ENCODE data around the gene PNMA5. TPM values are rescaled to one million over a fixed set of nuclear protein-coding genes. Genes with fewer than 3 reads are reported as not detected.
"Not testable (repeated sequence)": the region's sequence is repeated elsewhere in the genome, so short reads cannot be mapped to it uniquely, and the experiment has no call there.

The PNMA5 gene
- polyA plus RNA-seq (2013, experiment 1 of 2): not detected
- 0.32 TPM for polyA plus RNA-seq (2013, experiment 2 of 2)

DNA sequence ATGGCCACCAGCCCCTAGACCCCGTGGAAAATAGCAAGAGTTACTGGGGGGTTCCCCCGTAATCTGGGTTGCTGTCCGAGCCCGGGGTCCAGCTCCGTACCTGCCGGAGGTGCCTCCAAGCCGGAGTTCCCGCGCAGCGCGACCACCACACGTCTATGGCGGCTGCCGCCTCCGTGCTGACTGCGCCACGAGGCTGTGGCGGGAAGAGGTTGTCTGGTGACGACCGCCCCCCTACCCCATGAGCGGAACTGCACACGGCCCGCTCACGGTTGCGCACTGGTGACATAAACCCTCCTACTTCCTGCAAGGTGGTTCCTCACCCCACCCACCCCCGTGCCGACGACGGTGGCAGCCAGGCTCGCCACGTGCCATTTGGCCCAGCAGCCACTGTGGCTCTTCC, at the start of gene PNMA5:
Gene PNMA5, minus strand, starts transcription at position 184 of the 400 bp plus-strand sequence. CDS start 2,518 bp downstream, outside the sequence.
- Histone ChIP-seq H3K9me3 (ENCODE audit: insufficient read depth, low read depth, low read length) (no peaks in the 10 kb centered on the region), H3K36me3 (ENCODE audit: insufficient read depth, low read length) (no peaks in the 10 kb centered on the region), H3K9ac (ENCODE audit: low read depth, low read length) (no peak within 1 kb of the TSS), H3K27ac (ENCODE audit: low read depth, low read length) (no peak within 1 kb of the TSS), H3K4me1 (ENCODE audit: insufficient read depth, low read length) (no peaks in the 10 kb centered on the region), H3K27me3 (ENCODE audit: insufficient read depth, low read length) (no peaks in the 10 kb centered on the region), H3K4me3 (ENCODE audit: low read length) (no peak within 1 kb of the TSS)
- WGBS: 93% methylated on average over 31 of the region's 31 CpGs

DNA sequence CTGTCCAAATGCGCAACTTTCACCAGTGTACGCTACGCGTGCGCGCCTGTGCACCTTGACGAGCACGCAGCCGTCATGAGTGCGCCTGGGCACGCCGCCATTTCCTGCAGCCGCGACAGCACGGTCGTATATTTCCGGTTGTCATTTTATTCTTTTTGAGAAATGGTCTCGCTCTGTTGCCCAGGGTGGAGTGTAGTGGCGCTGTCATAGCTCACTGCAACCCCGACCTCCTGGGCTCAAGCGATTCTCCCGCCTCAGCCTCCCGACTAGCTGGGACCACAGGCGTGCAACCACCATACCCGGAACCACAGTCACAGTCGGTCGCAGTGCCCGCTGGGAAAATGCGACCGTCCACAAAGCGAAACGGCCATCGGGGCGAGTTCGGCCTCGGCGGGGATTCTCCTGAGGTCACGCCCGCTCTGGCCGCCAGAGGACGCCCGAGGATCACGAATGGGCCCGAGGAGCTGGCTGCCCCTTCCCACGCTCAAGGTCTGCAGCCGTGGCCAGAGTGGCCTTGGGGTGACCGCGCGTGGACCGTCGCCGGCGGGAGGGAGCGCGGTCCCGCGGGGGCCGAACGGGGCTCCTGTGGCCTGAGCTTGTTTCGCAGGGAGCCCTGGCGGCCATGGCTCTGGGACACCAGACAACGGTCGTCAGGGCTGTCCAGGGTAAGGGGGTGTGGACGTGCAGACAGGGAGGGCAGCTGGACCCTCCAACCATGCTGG, 38.6 kb upstream of the PNMA5 start:
- H3K27me3 ChIP-seq (ENCODE audit: insufficient read depth, low read length): no peaks in the 10 kb centered on the region
- no peaks in the 10 kb centered on the region for H3K4me1 ChIP-seq (ENCODE audit: insufficient read depth, low read length)
- H3K9me3 ChIP-seq (ENCODE audit: insufficient read depth, low read depth, low read length): no peaks in the 10 kb centered on the region
- H3K36me3 ChIP-seq (ENCODE audit: insufficient read depth, low read length): no peaks in the 10 kb centered on the region
- H3K9ac ChIP-seq (ENCODE audit: low read depth, low read length): no peak overlapping the region
- H3K4me3 ChIP-seq (ENCODE audit: low read length): peak overlapping the region; percentile 43
- 31% methylated on average over 64 of the region's 64 CpGs for WGBS
- no peak overlapping the region for H3K27ac ChIP-seq (ENCODE audit: low read depth, low read length)

DNA sequence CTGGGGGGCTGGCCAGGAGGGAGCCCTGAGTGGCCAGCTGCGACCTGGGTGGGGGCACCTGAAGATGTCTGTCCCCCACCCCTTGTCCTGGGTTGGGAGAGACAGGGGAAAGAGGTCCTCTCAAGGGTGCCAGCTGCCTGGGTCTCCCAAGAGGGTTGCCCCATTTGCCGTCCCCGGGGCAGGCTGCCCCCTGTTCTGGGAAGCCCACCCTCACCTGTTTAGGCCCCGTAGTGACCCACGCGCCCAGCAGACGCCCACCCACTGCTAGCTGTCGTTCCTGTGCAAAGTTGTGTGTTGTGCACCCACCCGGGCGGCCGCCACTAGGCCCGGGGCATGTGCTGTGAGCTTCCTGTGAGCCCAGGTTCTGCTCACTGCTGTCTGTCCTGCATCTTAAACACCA, 36.9 kb upstream of the PNMA5 start:
- no peaks in the 10 kb centered on the region for H3K27me3 ChIP-seq (ENCODE audit: insufficient read depth, low read length)
- H3K36me3 ChIP-seq (ENCODE audit: insufficient read depth, low read length): no peaks in the 10 kb centered on the region
- no peaks in the 10 kb centered on the region for H3K4me1 ChIP-seq (ENCODE audit: insufficient read depth, low read length)
- no peaks in the 10 kb centered on the region for H3K9me3 ChIP-seq (ENCODE audit: insufficient read depth, low read depth, low read length)
- H3K27ac ChIP-seq (ENCODE audit: low read depth, low read length): no peak overlapping the region
- no peak overlapping the region for H3K9ac ChIP-seq (ENCODE audit: low read depth, low read length)
- WGBS: 95% methylated on average over 12 of the region's 12 CpGs
- no peak overlapping the region for H3K4me3 ChIP-seq (ENCODE audit: low read length)

DNA sequence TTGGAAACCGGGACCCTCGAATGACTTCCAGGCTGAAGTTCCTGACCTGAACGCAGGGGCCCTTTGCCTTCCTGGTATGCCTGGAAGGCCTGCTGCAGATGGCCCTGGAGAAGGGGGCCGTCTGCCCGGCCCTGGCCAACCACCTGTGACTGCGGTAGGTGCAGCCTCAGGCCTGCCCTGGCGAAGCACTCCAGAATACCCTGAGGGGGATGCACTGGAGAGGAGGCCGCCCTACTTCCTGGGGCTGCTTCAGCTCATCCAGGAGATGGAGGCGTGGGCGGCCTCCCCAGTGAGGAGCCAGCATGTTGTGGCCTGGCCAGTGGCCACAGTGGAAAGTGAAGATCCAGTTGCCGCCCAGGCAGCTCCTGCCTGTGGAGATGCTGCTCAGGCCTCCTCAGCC, 36.0 kb upstream of the PNMA5 start:
- Histone ChIP-seq H3K36me3 (ENCODE audit: insufficient read depth, low read length) (no peaks in the 10 kb centered on the region), H3K4me3 (ENCODE audit: low read length) (no peak overlapping the region), H3K9ac (ENCODE audit: low read depth, low read length) (no peak overlapping the region), H3K4me1 (ENCODE audit: insufficient read depth, low read length) (no peaks in the 10 kb centered on the region), H3K27ac (ENCODE audit: low read depth, low read length) (no peak overlapping the region), H3K27me3 (ENCODE audit: insufficient read depth, low read length) (no peaks in the 10 kb centered on the region), H3K9me3 (ENCODE audit: insufficient read depth, low read depth, low read length) (no peaks in the 10 kb centered on the region)
- WGBS: 92% methylated on average over 11 of the region's 11 CpGs

DNA sequence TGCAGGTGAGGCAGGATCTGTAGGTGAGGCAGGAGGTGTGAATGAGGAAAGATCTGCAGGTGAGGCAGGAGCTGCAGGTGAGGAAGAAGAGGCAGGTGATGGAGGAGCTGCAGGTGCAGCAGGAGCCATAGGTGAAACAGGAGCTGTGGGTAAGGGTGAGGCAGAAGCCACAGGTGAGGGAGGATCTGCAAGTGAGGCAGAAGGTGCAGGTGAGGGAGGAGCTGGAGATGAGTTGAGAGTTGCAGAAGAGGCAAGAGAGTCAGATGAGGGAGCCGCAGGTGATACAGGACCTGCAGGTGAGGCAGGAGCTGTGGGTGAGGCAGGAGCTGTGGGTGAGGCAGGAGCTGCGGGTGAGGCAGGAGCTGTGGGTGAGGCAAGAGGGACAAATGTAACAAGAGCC, 35.2 kb upstream of the PNMA5 start:
- Histone ChIP-seq H3K36me3 (ENCODE audit: insufficient read depth, low read length) (no peaks in the 10 kb centered on the region), H3K4me3 (ENCODE audit: low read length) (no peak overlapping the region), H3K4me1 (ENCODE audit: insufficient read depth, low read length) (no peaks in the 10 kb centered on the region), H3K9me3 (ENCODE audit: insufficient read depth, low read depth, low read length) (no peaks in the 10 kb centered on the region), H3K27ac (ENCODE audit: low read depth, low read length) (no peak overlapping the region), H3K27me3 (ENCODE audit: insufficient read depth, low read length) (no peaks in the 10 kb centered on the region), H3K9ac (ENCODE audit: low read depth, low read length) (no peak overlapping the region)
- 83% methylated on average over 2 of the region's 2 CpGs for WGBS

DNA sequence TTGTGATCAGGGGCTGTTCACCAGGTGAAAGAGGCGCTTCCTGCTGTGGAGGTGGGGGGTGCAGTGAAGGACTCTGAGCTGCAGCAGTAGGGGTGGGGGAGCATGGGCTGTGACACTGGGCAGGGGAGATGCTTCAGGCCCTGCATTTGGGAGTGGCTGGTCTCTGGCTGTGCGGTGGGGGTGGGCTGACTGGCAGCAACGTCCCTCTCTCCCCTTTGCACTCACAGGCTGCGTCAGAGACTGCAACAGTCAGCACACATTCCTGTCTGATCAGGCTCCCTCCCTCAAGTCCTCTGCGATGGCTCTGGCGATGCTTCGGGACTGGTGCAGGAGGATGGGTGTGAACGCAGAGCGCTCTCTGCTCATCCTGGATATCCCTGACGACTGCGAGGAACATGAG, 34.6 kb upstream of the PNMA5 start:
- not testable (repeated sequence) for H3K27ac ChIP-seq (ENCODE audit: low read depth, low read length); H3K9me3 ChIP-seq (ENCODE audit: insufficient read depth, low read depth, low read length); H3K4me3 ChIP-seq (ENCODE audit: low read length); H3K36me3 ChIP-seq (ENCODE audit: insufficient read depth, low read length); H3K9ac ChIP-seq (ENCODE audit: low read depth, low read length); H3K4me1 ChIP-seq (ENCODE audit: insufficient read depth, low read length); H3K27me3 ChIP-seq (ENCODE audit: insufficient read depth, low read length)
- 89% methylated on average over 1 of the region's 11 CpGs for WGBS

DNA sequence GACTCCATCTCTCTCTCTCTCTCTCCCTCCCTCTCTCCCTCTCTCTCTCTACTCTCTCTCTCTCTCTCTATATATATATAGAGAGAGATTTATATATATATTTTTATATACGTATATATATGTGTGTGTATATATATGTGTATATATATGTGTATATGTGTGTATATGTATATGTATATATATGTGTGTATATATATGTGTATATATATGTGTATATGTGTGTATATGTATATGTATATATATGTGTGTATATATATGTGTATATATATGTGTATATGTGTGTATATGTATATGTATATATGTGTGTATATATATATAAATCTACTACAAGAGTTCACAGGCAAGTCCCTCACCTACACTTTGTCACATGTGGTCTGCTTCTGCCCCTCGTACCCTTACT, 32.6 kb upstream of the PNMA5 start:
- 100% methylated on average over 1 of the region's 2 CpGs for WGBS

DNA sequence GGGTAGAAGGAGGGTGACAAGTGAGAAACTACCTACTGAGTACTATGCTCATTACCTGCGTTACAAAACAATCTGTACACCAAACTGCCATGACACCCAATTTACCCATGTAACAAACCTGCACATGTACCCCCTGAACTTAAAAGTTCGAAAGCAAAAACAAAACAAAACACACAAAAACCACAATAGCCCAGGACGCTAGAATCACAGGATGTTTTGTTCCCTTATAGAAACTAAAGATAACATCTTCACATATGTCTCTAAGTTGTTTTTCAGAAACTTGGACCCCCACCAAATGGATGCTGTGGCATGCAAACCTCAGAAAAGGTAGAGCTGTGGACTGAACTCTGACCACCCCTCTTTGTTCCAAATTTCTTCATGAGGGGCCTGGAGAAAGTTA, 25.2 kb upstream of the PNMA5 start:
- Histone ChIP-seq H3K36me3 (ENCODE audit: insufficient read depth, low read length) (no peaks in the 10 kb centered on the region), H3K27ac (ENCODE audit: low read depth, low read length) (no peak overlapping the region), H3K9me3 (ENCODE audit: insufficient read depth, low read depth, low read length) (no peaks in the 10 kb centered on the region), H3K9ac (ENCODE audit: low read depth, low read length) (no peak overlapping the region), H3K27me3 (ENCODE audit: insufficient read depth, low read length) (peaks cover 8% of the 10 kb centered on the region), H3K4me3 (ENCODE audit: low read length) (no peak overlapping the region), H3K4me1 (ENCODE audit: insufficient read depth, low read length) (no peaks in the 10 kb centered on the region)
- WGBS: 85% methylated on average over 3 of the region's 3 CpGs

More for the DNA sequence above, 32.6 kb upstream of the PNMA5 start:
- not testable (repeated sequence) for H3K27me3 ChIP-seq (ENCODE audit: insufficient read depth, low read length); H3K27ac ChIP-seq (ENCODE audit: low read depth, low read length); H3K4me1 ChIP-seq (ENCODE audit: insufficient read depth, low read length); H3K9ac ChIP-seq (ENCODE audit: low read depth, low read length); H3K9me3 ChIP-seq (ENCODE audit: insufficient read depth, low read depth, low read length); H3K4me3 ChIP-seq (ENCODE audit: low read length); H3K36me3 ChIP-seq (ENCODE audit: insufficient read depth, low read length)

DNA sequence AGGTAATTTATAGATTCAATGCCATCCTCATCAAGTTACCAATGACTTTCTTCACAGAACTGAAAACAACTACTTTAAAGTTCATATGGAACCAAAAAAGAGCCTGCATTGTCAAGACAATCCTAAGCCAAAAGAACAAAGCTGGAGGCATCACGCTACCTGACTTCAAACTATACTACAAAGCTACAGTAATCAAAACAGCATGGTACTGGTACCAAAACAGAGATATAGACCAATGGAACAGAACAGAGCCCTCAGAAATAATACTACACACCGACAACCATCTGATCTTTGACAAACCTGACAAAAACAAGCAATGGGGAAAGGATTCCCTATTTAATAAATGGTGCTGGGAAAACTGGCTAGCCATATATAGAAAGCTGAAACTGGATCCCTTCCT, 23.3 kb upstream of the PNMA5 start:
- H3K9ac ChIP-seq (ENCODE audit: low read depth, low read length); H3K27me3 ChIP-seq (ENCODE audit: insufficient read depth, low read length); H3K27ac ChIP-seq (ENCODE audit: low read depth, low read length); H3K4me1 ChIP-seq (ENCODE audit: insufficient read depth, low read length); H3K4me3 ChIP-seq (ENCODE audit: low read length); H3K9me3 ChIP-seq (ENCODE audit: insufficient read depth, low read depth, low read length); H3K36me3 ChIP-seq (ENCODE audit: insufficient read depth, low read length): not testable (repeated sequence)
- WGBS: no CpG with 5 or more reads among the region's 2 CpGs

DNA sequence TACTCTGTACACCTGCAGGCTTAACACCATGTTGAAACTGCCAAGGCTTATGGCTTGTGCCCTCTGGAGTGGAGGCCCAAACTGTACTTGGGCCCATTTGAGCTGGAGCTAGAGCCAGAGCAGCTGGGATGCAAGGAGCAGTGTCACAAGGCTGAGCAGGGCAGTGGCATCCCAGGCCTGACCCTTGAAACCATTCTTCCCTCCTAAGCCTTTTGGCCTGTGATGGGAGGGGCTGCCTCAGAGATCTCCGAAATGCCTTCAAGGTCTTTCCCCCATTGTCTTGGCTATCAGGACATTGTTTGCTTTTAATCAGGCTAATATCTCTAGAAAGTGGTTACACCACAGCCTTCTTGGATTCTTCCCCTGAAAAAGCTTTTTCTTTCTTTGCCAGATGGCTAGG, 10.9 kb upstream of the PNMA5 start:
- Histone ChIP-seq H3K4me3 (ENCODE audit: low read length) (no peak overlapping the region), H3K4me1 (ENCODE audit: insufficient read depth, low read length) (no peaks in the 10 kb centered on the region), H3K9ac (ENCODE audit: low read depth, low read length) (no peak overlapping the region), H3K36me3 (ENCODE audit: insufficient read depth, low read length) (no peaks in the 10 kb centered on the region), H3K9me3 (ENCODE audit: insufficient read depth, low read depth, low read length) (no peaks in the 10 kb centered on the region), H3K27me3 (ENCODE audit: insufficient read depth, low read length) (no peaks in the 10 kb centered on the region), H3K27ac (ENCODE audit: low read depth, low read length) (no peak overlapping the region)
- 89% methylated on average over 1 of the region's 1 CpG for WGBS

DNA sequence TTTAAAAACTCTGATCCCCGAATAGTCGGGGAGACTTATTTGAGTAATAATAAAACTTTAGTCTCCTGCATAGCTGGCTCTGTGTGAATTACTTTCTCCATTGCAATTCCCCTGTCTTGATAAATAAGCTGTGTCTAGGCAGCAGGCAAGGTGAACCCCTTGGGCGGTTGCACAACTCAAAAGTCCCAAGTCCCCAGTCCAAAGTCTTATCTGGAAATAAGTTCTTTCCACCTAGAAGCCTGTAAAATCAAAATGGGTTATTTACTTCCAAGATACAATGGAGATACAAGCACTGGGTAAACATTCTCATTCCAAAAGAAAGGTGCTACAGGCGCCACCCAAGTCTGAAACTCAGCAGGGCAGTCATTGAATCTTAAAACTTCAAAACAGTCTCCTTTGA, 10.1 kb upstream of the PNMA5 start:
- no peaks in the 10 kb centered on the region for H3K36me3 ChIP-seq (ENCODE audit: insufficient read depth, low read length)
- H3K9ac ChIP-seq (ENCODE audit: low read depth, low read length): no peak overlapping the region
- H3K9me3 ChIP-seq (ENCODE audit: insufficient read depth, low read depth, low read length): no peaks in the 10 kb centered on the region
- no peak overlapping the region for H3K4me3 ChIP-seq (ENCODE audit: low read length)
- WGBS: 80% methylated on average over 2 of the region's 4 CpGs
- H3K4me1 ChIP-seq (ENCODE audit: insufficient read depth, low read length): no peaks in the 10 kb centered on the region
- no peaks in the 10 kb centered on the region for H3K27me3 ChIP-seq (ENCODE audit: insufficient read depth, low read length)
- no peak overlapping the region for H3K27ac ChIP-seq (ENCODE audit: low read depth, low read length)

DNA sequence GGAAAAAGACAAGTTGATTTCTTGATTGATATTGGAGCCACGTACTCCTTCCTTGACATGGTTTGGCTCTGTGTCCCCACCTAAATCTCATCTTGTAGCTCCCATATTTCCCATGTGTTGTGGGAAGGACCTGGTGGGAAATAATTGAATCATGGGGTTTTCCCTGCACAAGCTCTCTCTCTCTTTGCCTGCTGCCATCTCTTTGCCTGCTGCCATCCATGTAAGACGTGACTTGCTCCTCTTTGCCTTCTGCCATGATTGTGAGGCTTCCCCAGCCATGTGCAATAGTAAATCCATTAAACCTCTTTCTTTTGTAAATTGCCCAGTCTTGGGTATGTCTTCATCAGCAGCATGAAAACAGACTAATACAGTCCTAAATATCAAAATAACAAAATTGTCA, 8.3 kb upstream of the PNMA5 start:
- not testable (repeated sequence) for H3K36me3 ChIP-seq (ENCODE audit: insufficient read depth, low read length); H3K4me3 ChIP-seq (ENCODE audit: low read length); H3K27ac ChIP-seq (ENCODE audit: low read depth, low read length); H3K27me3 ChIP-seq (ENCODE audit: insufficient read depth, low read length); H3K9me3 ChIP-seq (ENCODE audit: insufficient read depth, low read depth, low read length); H3K9ac ChIP-seq (ENCODE audit: low read depth, low read length); H3K4me1 ChIP-seq (ENCODE audit: insufficient read depth, low read length)
- WGBS: 63% methylated on average over 1 of the region's 2 CpGs
